ENCODE results near the gene KRTAP25-1.

DNA sequence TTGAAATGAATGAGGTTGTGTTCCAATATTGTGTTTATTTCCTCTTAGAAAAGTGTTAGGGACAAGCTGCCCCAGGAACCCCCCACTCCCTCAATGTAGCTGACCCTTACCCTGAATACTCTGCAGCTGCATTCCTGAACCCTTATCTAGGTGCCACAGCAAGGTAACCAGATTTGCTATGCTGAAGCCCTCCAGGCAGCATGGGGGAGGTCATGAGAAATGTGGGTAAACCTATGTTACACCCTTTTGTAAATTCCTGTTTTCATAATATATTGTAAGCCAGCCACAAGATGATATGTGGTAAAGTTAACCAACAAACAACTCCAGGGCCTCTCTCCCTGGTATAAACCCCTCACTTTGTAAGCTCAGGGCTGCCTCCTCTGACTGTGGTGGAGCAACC, 45.6 kb downstream of the KRTAP25-1 start:
- no peak for TF ChIP-seq POLR2A (IDR thresholded peaks at IDR 0.05; ENCODE audit: low read length)
- no peak for TF ChIP-seq GATA1 (IDR thresholded peaks at IDR 0.05; ENCODE audit: low read depth, low read length)
